HFF-Myc (cell line): ENCODE measurements around the gene TEX2.

Experiments
- DNase-seq: peaks from one replicate; pipeline ENCODE4 v3.0.0-alpha.2; 2011; ENCODE audit warnings: low read depth; ENCODE audit errors: extremely low read depth
- H3K4me3 ChIP-seq: replicated peaks from 2 replicates; pipeline ENCODE4 v1.5.1; 2011; ENCODE audit warnings: low read depth, mild to moderate bottlenecking, control low read depth, low read length
- CTCF ChIP-seq: IDR thresholded peaks from 2 replicates; pipeline ENCODE4 v1.5.1; 2012; ENCODE audit warnings: mild to moderate bottlenecking, low read depth, low read length, control low read depth; ENCODE audit errors: missing control alignments

Gene TEX2

GRCh38 chr17:64109400-64109799 lies 153.7 kb downstream of the TEX2 start:
- DNase-seq: no peak
- TF ChIP-seq CTCF: no peak
- H3K4me3 ChIP-seq: no peak overlapping the region

- TF ChIP-seq CTCF: no peak
- no peak for DNase-seq
- no peak overlapping the region for H3K4me3 ChIP-seq
Measured at GRCh38 chr17:64107500-64108236, 155.4 kb downstream of the TEX2 start.

- TF ChIP-seq CTCF: no peak
- H3K4me3 ChIP-seq: no peak overlapping the region
- DNase-seq: no peak
Measured at GRCh38 chr17:64106918-64107317, 156.1 kb downstream of the TEX2 start.

- no peak overlapping the region for H3K4me3 ChIP-seq
- no peak for DNase-seq
- no peak for TF ChIP-seq CTCF
Measured at GRCh38 chr17:64103391-64104364, 159.4 kb downstream of the TEX2 start.

- no peak for TF ChIP-seq CTCF
- no peak overlapping the region for H3K4me3 ChIP-seq
- DNase-seq: no peak
Measured at GRCh38 chr17:64102627-64103390, 160.3 kb downstream of the TEX2 start.

- no peak overlapping the region for H3K4me3 ChIP-seq
- TF ChIP-seq CTCF: no peak
- DNase-seq: no peak
Measured at GRCh38 chr17:64099543-64099942, 163.5 kb downstream of the TEX2 start.
